ENCODE results near the gene ARHGAP22.

Gene ARHGAP22

GRCh38 chr10:48633381-48634197 is 28.7 kb upstream of the ARHGAP22 start:
- DNase-seq = no peak

GRCh38 chr10:48632166-48632565 is 27.3 kb upstream of the ARHGAP22 start:
- DNase-seq = no peak

DNA sequence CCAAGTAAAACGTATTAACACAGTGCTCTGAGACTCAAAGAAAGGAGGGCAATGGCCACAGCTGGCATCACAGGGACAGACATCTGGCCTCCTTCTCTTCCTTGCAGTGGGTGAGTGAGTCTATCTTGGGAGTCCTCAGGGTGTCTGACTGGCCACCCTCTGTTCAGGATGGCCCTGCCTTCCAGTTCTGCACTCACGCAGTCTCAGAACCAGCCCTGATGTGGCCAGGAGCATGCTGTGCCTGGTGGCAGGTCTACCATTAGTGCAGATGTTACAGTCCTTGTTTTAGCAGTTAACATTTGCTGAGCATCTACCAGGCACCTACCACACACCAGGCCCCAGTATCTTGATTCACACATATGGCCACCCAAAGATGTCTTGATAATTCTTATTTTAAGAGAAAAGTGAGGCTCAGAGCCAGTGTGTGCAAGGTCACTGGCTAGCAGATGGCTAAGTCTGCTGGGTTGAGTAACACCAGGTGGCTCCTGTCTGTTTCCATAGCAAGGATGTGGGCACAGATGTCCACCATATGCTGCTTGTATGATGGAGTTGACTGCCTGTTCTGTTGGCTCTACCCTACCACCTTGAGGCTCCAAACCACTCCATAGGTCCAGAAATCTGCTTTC is 23.2 kb upstream of the ARHGAP22 start:
- DNase-seq = no peak

- no peak for DNase-seq
These were observed 22.3 kb upstream of the ARHGAP22 start for GRCh38 chr10:48626986-48627731.

DNA sequence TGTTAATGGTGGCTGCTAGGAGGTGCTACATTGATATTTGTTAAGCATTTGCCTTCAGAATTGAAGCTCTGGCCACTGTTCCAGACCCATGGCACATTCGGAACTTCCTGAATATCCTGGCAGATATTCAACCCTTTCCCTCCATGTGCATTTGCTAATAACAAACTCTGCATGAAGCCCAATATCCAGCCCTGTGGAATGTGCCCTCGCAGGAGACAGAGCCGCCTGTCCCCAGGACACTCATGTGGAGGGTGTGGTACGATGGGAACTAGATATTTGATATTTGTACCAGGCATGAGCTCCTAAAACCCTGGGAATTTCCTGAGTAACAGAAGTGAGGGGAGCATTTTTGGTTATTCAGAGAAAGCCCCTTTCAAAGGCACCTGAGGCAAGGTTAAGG is 21.6 kb upstream of the ARHGAP22 start:
- DNase-seq = no peak

DNA sequence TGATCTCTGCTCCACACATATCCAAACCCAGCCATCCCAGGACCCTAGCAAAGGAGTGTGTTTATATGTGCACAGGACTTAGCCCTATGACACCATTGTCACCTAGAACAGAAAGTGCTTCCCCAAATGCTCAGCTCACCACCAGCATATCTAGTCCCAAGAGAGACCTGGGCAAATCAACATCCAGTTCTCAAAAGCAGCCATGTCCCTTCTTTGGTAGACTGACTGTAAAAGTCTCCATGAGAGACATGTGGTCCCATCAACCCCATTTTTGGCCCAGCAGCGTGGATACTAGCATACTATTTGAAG is 20.9 kb upstream of the ARHGAP22 start:
- DNase-seq = no peak

GRCh38 chr10:48623607-48624132 is 18.8 kb upstream of the ARHGAP22 start:
- DNase-seq = no peak

DNA sequence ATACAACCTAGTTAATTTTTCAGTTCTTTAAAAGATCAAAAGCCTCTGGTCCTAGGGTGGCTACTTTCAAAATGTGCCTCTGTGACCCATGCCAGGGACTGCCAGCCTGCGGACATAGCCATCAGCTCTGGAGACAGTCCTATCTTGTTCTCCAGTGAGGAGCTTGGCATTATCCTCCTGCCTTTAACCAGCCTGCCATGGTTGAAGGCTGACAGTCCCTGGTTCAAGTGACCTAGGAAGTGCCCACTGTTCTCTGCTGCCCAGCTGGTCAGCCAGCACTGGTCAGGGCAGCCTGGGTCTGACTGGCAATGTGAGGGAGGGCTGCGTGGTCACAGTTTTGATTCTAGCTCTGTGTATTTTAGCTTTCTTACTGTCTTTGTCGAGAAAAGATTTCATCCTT is 18.1 kb upstream of the ARHGAP22 start:
- no peak for DNase-seq

- DNase-seq = no peak
These were observed 15.8 kb upstream of the ARHGAP22 start for GRCh38 chr10:48620719-48621118.

DNA sequence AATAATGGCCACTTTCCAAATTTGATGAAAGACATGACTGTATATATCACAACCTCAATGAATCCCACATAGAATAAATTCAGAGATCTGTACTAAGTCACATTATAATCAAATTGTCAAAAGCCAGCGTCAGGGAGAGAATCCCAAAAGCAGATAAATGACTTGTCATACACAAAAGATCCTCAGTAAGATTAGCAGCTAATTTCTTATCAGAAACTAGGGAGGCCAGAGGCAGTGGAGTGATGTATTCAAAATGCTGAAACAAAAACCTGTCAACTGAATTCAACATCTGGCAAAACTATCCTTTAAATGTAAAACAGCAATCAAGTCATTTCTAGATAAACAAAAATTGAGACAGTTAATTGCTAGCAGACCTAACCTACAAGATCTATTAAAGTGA is 11.6 kb upstream of the ARHGAP22 start:
- no peak for DNase-seq

- DNase-seq = no peak
These were observed 9.9 kb upstream of the ARHGAP22 start for GRCh38 chr10:48614481-48615390.

DNA sequence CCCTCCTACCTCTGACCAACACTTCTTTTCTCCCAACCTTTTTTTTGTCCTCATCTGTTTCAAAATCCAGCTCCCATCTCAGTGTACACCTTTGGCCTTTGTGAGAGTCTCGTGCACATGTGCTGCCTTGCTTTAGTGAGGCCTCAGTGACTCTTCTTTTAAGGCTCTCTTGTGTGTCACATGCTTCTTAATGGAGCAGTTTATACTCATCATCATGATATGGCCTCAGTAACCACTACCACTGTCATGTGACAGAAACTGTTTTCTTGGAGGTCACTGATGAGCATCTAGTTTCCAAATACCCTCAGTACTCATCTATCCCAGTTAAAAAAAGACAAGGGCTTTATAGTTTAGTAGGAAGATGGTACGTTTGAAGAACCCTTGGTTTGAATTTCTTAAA is 8.1 kb upstream of the ARHGAP22 start:
- no peak for DNase-seq

DNA sequence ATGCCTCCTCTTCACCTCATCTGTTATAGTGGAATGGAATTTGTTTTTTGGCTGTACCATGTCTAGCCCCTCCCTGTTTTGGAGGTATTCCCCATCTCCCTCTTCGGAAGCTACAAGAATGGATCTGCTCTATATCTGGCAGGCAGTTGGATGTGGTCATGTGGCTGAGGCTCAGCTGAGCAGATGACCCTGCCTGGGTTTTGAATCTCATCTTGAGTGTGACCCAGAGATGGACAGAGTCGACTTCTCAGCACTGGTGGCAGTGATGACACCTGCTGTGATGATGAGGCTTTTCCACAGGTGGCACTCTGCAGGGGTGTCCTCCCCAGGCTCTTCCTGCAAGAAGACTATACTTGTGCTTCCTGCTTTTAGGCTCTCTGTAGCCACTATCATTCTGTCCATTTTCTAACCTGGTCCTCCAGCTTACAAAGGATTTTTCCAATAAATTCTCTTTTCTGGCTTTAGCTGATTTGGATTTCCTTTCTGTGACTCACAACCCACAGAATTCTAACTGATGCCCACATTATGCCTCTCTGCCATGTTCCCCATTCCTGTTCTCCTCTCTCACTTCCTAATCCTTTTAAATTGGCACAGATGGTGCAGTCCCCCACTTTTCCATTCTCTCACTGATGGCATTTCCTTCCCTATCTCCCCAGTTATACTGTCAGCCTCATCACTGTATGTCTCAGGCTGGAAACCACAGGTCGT is 7.5 kb upstream of the ARHGAP22 start:
- no peak for DNase-seq

- DNase-seq = no peak
These were observed 6.3 kb upstream of the ARHGAP22 start for GRCh38 chr10:48611133-48611532.

DNA sequence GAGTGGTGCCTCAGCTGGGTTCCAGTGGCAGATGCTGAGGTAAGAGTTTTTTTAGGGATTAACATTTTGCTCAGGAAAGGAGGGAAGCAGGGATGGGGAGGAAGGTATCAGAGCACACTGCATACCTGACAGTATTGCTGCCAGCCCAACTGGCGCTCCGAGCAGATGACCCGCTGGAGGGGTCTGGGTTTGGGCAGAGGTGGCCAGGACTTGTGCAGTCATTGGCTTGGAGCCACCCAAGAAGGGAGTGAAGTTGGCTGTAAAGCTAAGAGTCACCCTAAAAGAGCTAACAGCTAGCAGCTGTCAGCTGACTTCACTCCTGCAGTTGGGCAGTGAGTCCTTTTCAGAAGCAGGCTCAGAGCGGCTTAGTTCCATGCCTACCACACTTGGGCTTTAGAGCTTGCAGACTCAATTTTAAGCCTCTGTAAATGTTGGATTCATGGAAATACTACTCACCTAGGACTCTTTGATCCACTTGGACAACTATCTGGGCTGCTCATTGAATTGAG is 5.8 kb upstream of the ARHGAP22 start:
- no peak for DNase-seq

GRCh38 chr10:48609899-48610584 is 5.2 kb upstream of the ARHGAP22 start:
- no peak for DNase-seq

DNA sequence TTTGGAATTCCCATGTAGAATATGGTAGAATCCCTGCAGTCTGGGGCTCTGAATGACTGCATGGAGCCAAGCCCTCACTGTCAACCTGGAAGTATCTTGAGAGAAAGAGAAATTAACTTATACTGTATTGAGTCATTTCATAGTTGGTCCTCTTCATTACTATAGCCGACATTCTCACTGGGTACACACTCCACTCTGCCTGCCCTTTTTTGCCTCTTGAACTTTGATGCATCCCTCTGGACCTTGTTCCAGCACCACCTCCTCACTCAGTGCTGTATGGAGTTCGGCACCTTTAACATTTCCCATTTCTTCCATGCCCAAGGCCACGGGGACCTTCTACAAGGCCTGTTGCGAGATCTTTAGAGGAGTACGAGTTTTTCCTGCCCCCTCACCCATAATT is 4.6 kb upstream of the ARHGAP22 start:
- no peak for DNase-seq

DNA sequence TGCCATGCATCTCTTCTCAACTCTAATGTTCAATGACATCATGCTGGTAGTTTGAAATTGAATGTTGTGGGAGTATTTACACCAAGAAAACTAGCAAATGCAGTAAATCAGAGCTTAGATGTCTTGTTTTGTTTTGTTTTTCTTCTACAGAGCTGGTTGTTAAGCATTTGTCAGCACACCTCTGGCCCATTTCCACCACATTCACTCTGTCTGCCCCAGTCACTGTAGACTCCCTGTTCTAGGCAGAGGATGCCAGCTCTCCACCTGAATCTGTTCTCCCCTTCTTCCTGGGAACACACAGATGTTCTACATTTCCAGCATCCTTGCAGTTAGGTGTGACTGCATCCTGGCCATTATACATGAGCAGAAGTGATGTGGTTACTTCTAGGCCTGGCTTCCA is 4.1 kb upstream of the ARHGAP22 start:
- no peak for DNase-seq

DNA sequence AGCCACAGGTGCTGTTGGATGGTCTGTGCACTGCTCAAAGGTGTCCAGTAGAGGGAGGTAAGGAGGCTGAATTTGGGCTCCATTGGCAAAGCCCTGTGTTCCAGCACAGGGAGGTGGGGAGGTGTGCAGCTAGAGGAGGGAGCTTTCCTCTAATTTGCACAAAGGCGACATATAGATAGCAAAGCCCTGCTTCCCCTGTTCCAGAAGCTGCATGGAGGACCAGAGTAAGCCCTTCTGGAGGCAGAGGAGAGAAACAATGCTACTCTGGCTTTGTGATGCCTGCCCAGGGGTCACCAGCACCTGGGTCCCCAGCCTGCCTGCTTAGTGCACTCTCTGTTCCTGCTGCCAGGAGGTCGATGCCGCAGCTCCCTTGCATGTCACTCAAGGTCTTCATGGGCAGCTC is 3.4 kb upstream of the ARHGAP22 start:
- no peak for DNase-seq

DNA sequence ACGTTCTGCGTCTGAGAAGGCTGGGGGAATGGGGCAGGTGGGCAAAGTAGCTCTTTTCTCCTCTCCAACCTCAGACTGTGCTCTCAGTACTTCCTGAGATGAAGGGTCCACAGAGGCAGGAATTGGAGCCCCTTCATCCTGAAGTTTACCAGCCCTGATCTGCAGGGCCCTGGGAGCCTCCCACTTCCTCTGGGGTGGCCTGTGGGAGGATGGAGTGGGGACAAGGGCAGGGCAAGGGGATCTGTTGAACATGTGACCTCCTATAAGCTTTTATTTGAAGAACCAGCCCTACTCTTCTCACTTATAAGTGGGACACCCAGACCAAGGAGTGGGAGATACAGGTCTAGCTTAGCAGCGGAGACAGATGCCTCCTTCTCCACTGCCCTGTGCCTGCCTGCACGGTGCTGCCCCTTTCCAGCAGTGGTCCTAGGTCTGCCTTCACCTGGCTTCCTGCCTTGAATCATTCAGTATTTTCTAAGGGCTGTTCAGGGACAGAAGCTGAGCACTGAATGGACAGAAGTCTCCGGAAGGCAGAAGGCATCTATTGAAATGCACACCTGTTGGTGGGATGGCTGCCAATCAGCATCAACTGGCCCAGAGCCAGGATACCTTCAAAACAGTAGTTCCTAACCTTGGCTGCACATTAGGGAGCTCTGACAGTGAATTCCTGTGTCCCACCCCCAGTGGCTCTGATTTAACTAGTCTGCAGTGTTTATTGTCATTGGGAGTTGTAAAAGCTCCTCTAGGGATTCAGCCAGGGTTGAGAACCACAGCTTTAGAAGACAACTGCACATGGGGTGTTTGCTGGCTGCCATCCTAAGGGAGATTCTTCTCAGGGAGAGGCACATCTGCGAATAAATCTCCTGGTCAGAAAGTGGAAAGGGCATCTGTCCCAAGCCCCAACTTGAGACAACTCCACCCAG is 2.7 kb upstream of the ARHGAP22 start:
- no peak for DNase-seq

Measured in left hindlimb (tissue), 1 donor.